Naive B cell (primary cell): ENCODE data around the gene SAP130. TPM values are rescaled to one million over a fixed set of nuclear protein-coding genes. Genes with fewer than 3 reads are reported as not detected.

Experiments used
- ATAC-seq, 2 donors: fragments of 150-1000 bp; cut with Tn5 transposase; 2 replicates each; pipeline ENCODE4 v1.10.0; 2021; ENCODE audit warnings: low read depth in 2 of 2, mild to moderate bottlenecking in 2 of 2, moderate library complexity in 2 of 2
- DNase-seq: peaks from one replicate; pipeline ENCODE4 v3.0.0; 2022
- H3K27ac Mint-ChIP-seq, 6 donors: one replicate each; pipeline ENCODE4 v1.8.0; 2020 to 2022; ENCODE audit warnings: mild to moderate bottlenecking in 6 of 6, mixed read lengths in 6 of 6, moderate library complexity in 5 of 6, inconsistent platforms in 2 of 6
- H3K27me3 Mint-ChIP-seq, 3 donors: one replicate each; pipeline ENCODE4 v1.8.0; 2021 to 2022; ENCODE audit warnings: mixed read lengths in 3 of 3, mild to moderate bottlenecking in 1 of 3
- H3K36me3 Mint-ChIP-seq, 2 donors: one replicate each; pipeline ENCODE4 v1.8.0; 2020 to 2022; ENCODE audit warnings: mixed read lengths in 2 of 2, inconsistent platforms in 1 of 2, mild to moderate bottlenecking in 1 of 2
- H3K4me1 Mint-ChIP-seq, 3 donors: one replicate each; pipeline ENCODE4 v1.8.0; 2020 to 2022; ENCODE audit warnings: mixed read lengths in 3 of 3, inconsistent platforms in 1 of 3, mild to moderate bottlenecking in 1 of 3, moderate library complexity in 1 of 3
- H3K4me3 Mint-ChIP-seq, 8 donors: one replicate each; pipeline ENCODE4 v1.8.0; 2020 to 2022; ENCODE audit warnings: mild to moderate bottlenecking in 8 of 8, mixed read lengths in 8 of 8, moderate library complexity in 8 of 8, inconsistent platforms in 2 of 8
- H3K9me3 Mint-ChIP-seq, 7 donors: one replicate each; pipeline ENCODE4 v1.8.0; 2020 to 2022; ENCODE audit warnings: mixed read lengths in 7 of 7, mild to moderate bottlenecking in 5 of 7, inconsistent platforms in 2 of 7, moderate library complexity in 1 of 7
- polyA plus RNA-seq, 6 donors: library from polyadenylated mRNA; unstranded; fragments of 300-500 nt; fragmentation: Illumina TruSeq; gene quantifications; one replicate each; pipeline ENCODE4 v1.2.3, GENCODE V29; 2021; ENCODE audit warnings: low read depth in 6 of 6

SAP130 gene
- polyA plus RNA-seq, 6 donors from 2014 or later = 5.7 to 12.1 (median 7.1) TPM

GRCh38 chr2:128040166-128040771 is 12.4 kb upstream of the SAP130 start:
- no peak overlapping the region for H3K4me3 Mint-ChIP-seq
- H3K27me3 Mint-ChIP-seq = peaks cover 15 to 43% (median 23%) of the 10 kb centered on the region in 3 donors
- H3K36me3 Mint-ChIP-seq = peaks cover 29 to 39% of the 10 kb centered on the region in 2 donors
- ATAC-seq (no peak), DNase-seq (no peak)
- H3K4me1 Mint-ChIP-seq = no peaks in the 10 kb centered on the region
- peaks cover 28 to 83% (median 48%) of the 10 kb centered on the region in 7 donors for H3K9me3 Mint-ChIP-seq
- no peak overlapping the region for H3K27ac Mint-ChIP-seq

- H3K4me3 Mint-ChIP-seq = no peak overlapping the region
- H3K36me3 Mint-ChIP-seq = peaks cover 29 to 39% of the 10 kb centered on the region in 2 donors
- ATAC-seq = no peak
- H3K27ac Mint-ChIP-seq = no peak overlapping the region
- no peaks in the 10 kb centered on the region for H3K4me1 Mint-ChIP-seq
- peaks cover 28 to 81% (median 48%) of the 10 kb centered on the region in 7 donors for H3K9me3 Mint-ChIP-seq
- DNase-seq = no peak
- peaks cover 15 to 49% (median 23%) of the 10 kb centered on the region in 3 donors for H3K27me3 Mint-ChIP-seq
Measured at GRCh38 chr2:128039535-128039934, 11.7 kb upstream of the SAP130 start.

GRCh38 chr2:128038411-128038810 is 10.6 kb upstream of the SAP130 start:
- H3K9me3 Mint-ChIP-seq = peaks cover 27 to 71% (median 37%) of the 10 kb centered on the region in 7 donors
- no peaks in the 10 kb centered on the region for H3K4me1 Mint-ChIP-seq
- H3K4me3 Mint-ChIP-seq = no peak overlapping the region
- peaks cover 29 to 37% of the 10 kb centered on the region in 2 donors for H3K36me3 Mint-ChIP-seq
- peaks cover 15 to 49% (median 23%) of the 10 kb centered on the region in 3 donors for H3K27me3 Mint-ChIP-seq
- no peak overlapping the region for H3K27ac Mint-ChIP-seq
- no peak for ATAC-seq
- DNase-seq = no peak

GRCh38 chr2:128037649-128038048 is 9.8 kb upstream of the SAP130 start:
- no peak for DNase-seq
- Mint-ChIP-seq H3K27me3 (peaks cover 15 to 49% (median 28%) of the 10 kb centered on the region in 3 donors), H3K4me3 (peak overlapping the region in 1 of 8 donors; percentile 63), H3K4me1 (no peaks in the 10 kb centered on the region), H3K36me3 (peaks cover 22 to 30% of the 10 kb centered on the region in 2 donors), H3K27ac (no peak overlapping the region), H3K9me3 (peaks cover 22 to 64% (median 30%) of the 10 kb centered on the region in 7 donors)
- ATAC-seq = no peak

- ATAC-seq (no peak), DNase-seq (no peak)
- Mint-ChIP-seq H3K4me3 (no peak overlapping the region), H3K27me3 (peaks cover 15 to 46% (median 34%) of the 10 kb centered on the region in 3 donors), H3K27ac (peak overlapping the region in 1 of 6 donors; percentile 47), H3K36me3 (peaks cover 20 to 27% of the 10 kb centered on the region in 2 donors), H3K9me3 (peaks cover 21 to 61% (median 25%) of the 10 kb centered on the region in 7 donors), H3K4me1 (no peaks in the 10 kb centered on the region)
Measured at GRCh38 chr2:128036748-128037607, 9.1 kb upstream of the SAP130 start.

- Mint-ChIP-seq H3K36me3 (peaks cover 6 to 7% of the 10 kb centered on the region in 2 donors), H3K27me3 (peaks cover 0 to 12% (median 11%) of the 10 kb centered on the region in 3 donors), H3K4me3 (no peak overlapping the region), H3K9me3 (peaks cover 9 to 26% (median 14%) of the 10 kb centered on the region in 7 donors), H3K27ac (no peak overlapping the region), H3K4me1 (peaks cover 6 to 10% (median 9%) of the 10 kb centered on the region in 3 donors)
- ATAC-seq (no peak), DNase-seq (no peak)
Measured at GRCh38 chr2:128032092-128032491, 4.2 kb upstream of the SAP130 start.

GRCh38 chr2:128028668-128029054 is 802 bp upstream of the SAP130 start:
- peak overlapping the region; percentile 88 to 96 (median 90) for H3K4me3 Mint-ChIP-seq

GRCh38 chr2:128027278-128027800 is 520 bp downstream of the SAP130 start:
- Mint-ChIP-seq H3K27ac (peak overlapping the region in 3 of 6 donors; percentile 83 to 95 (median 90)), H3K27me3 (peaks cover 0 to 5% (median 0%) of the 10 kb centered on the region in 3 donors), H3K4me1 (peaks cover 11 to 22% (median 22%) of the 10 kb centered on the region in 3 donors), H3K36me3 (no peaks in the 10 kb centered on the region), H3K9me3 (peaks cover 0 to 6% (median 0%) of the 10 kb centered on the region in 7 donors), H3K4me3 (peak overlapping the region; percentile 84 to 96 (median 94))
- ATAC-seq (peak; percentile 74 to 81), DNase-seq (peak; percentile 96)

More at GRCh38 chr2:128028668-128029054, 802 bp upstream of the SAP130 start:
- Mint-ChIP-seq H3K27ac (peak overlapping the region in 5 of 6 donors; percentile 25 to 96 (median 80)), H3K4me1 (peaks cover 11 to 22% (median 22%) of the 10 kb centered on the region in 3 donors), H3K36me3 (no peaks in the 10 kb centered on the region), H3K9me3 (peaks cover 0 to 9% (median 5%) of the 10 kb centered on the region in 7 donors), H3K27me3 (peaks cover 0 to 12% (median 6%) of the 10 kb centered on the region in 3 donors)
- ATAC-seq = no peak
- no peak for DNase-seq

- peak overlapping the region; percentile 93 to 99 (median 96) for H3K4me3 Mint-ChIP-seq
- peaks cover 11 to 22% (median 22%) of the 10 kb centered on the region in 3 donors for H3K4me1 Mint-ChIP-seq
- peak overlapping the region; percentile 71 to 95 (median 86) for H3K27ac Mint-ChIP-seq
- DNase-seq (no peak), ATAC-seq (no peak)
- no peaks in the 10 kb centered on the region for H3K36me3 Mint-ChIP-seq
- no peaks in the 10 kb centered on the region for H3K27me3 Mint-ChIP-seq
- H3K9me3 Mint-ChIP-seq = no peaks in the 10 kb centered on the region
Measured at GRCh38 chr2:128026448-128027277, 1.2 kb downstream of the SAP130 start.

GRCh38 chr2:128024816-128025215 is 3.0 kb downstream of the SAP130 start:
- Mint-ChIP-seq H3K36me3 (no peaks in the 10 kb centered on the region), H3K4me3 (peak overlapping the region in 1 of 8 donors; percentile 96), H3K4me1 (peaks cover 11 to 22% (median 22%) of the 10 kb centered on the region in 3 donors), H3K27me3 (no peaks in the 10 kb centered on the region), H3K9me3 (no peaks in the 10 kb centered on the region), H3K27ac (no peak overlapping the region)
- DNase-seq (no peak), ATAC-seq (no peak)

- Mint-ChIP-seq H3K27ac (peak overlapping the region in 1 of 6 donors; percentile 19), H3K36me3 (peaks cover 23 to 32% of the 10 kb centered on the region in 2 donors), H3K4me3 (no peak overlapping the region), H3K4me1 (peaks cover 0 to 4% (median 0%) of the 10 kb centered on the region in 3 donors), H3K9me3 (no peaks in the 10 kb centered on the region), H3K27me3 (no peaks in the 10 kb centered on the region)
- DNase-seq (no peak), ATAC-seq (no peak)
Measured at GRCh38 chr2:128017561-128017960, 10.3 kb downstream of the SAP130 start.

- H3K27me3 Mint-ChIP-seq = no peaks in the 10 kb centered on the region
- no peaks in the 10 kb centered on the region for H3K9me3 Mint-ChIP-seq
- peaks cover 0 to 4% (median 0%) of the 10 kb centered on the region in 3 donors for H3K4me1 Mint-ChIP-seq
- no peak for DNase-seq
- H3K4me3 Mint-ChIP-seq = no peak overlapping the region
- H3K36me3 Mint-ChIP-seq = peaks cover 27 to 34% of the 10 kb centered on the region in 2 donors
- no peak for ATAC-seq
- H3K27ac Mint-ChIP-seq = no peak overlapping the region
Measured at GRCh38 chr2:128016620-128017019, 11.2 kb downstream of the SAP130 start.
